Endothelial cell of umbilical vein (primary cell): ENCODE measurements around the gene PPP1R1A. TPM values are rescaled to one million over a fixed set of nuclear protein-coding genes. Genes with fewer than 3 reads are reported as not detected.

ENCODE experiments used
- BruUV-seq: library from RNA; stranded (reverse); fragments of 400-500 nt; replicated peaks from 2 replicates; lab custom pipeline; 2021; lab: Mats Ljungman, UMichigan
- CTCF ChIA-PET: fragments of 300-600, 350-600 bp; sonication (Branson Sonifier 250); formaldehyde crosslinking; loops from one replicate; lab custom pipeline; 2021; ENCODE audit warnings: antibody characterized with exemption, inconsistent platforms; lab: Charles Lee
- POLR2A ChIA-PET: fragments of 300-600, 350-600 bp; sonication (Branson Sonifier 250); formaldehyde crosslinking; loops from one replicate; lab custom pipeline; 2021; ENCODE audit warnings: antibody characterized with exemption, inconsistent platforms; lab: Charles Lee
- DNase-seq: peaks from one replicate; pipeline ENCODE4 v3.0.0-alpha.2; 2011; ENCODE audit warnings: low read depth, low spot score
- FAIRE-seq: peaks from 2 replicates; lab custom pipeline; 2011; peaks lifted over from hg19 to GRCh38; lab: Jason Lieb, UNC
- H2AFZ ChIP-seq: 2 replicates; pipeline ENCODE4 v1.6.0; 2012; ENCODE audit warnings: low read depth, low read length, control low read depth, inconsistent platforms
- H3K27ac ChIP-seq: 2 replicates; pipeline ENCODE4 v1.5.1; 2011; ENCODE audit warnings: low read depth, mild to moderate bottlenecking, control low read depth, low read length, moderate library complexity; ENCODE audit not compliant: insufficient read depth
- H3K27me3 ChIP-seq, 2 experiments: 2 replicates each; pipeline versions ENCODE4 v1.6.0 to v1.6.1; 2011; ENCODE audit warnings: low read length in 2 of 2, mixed read lengths in 1 of 2; ENCODE audit not compliant: control insufficient read depth in 2 of 2, insufficient read depth in 2 of 2
- H3K36me3 ChIP-seq, 2 experiments: 2 replicates in 1 of 2; 3 replicates in 1 of 2; pipeline ENCODE4 v1.5.1; 2011; ENCODE audit warnings: low read length in 2 of 2, mild to moderate bottlenecking in 1 of 2, moderate library complexity in 1 of 2; ENCODE audit not compliant: control insufficient read depth in 2 of 2, insufficient read depth in 2 of 2; ENCODE audit errors: extremely low read depth in 1 of 2
- H3K4me1 ChIP-seq: 3 replicates; pipeline ENCODE4 v1.5.1; 2011; ENCODE audit warnings: mild to moderate bottlenecking, low read length; ENCODE audit not compliant: control insufficient read depth, insufficient read depth; ENCODE audit errors: extremely low read depth
- H3K4me2 ChIP-seq: 2 replicates; pipeline ENCODE4 v1.6.1; 2011; ENCODE audit warnings: low read length, control low read depth, mixed read lengths; ENCODE audit not compliant: insufficient read depth
- H3K4me3 ChIP-seq, 3 experiments: fragments of 200-600 bp in 1 of 3; sonication (generic), shearing (Covaris generic) in 1 of 3; replicated peaks in 1 of 3; 2 replicates each; pipeline ENCODE4 v1.5.1; 2011 to 2016; ENCODE audit warnings: control low read depth in 3 of 3, low read length in 3 of 3, mild to moderate bottlenecking in 2 of 3, inconsistent platforms in 1 of 3, low read depth in 1 of 3, moderate library complexity in 1 of 3; ENCODE audit not compliant: insufficient read depth in 1 of 3
- H3K79me2 ChIP-seq: 2 replicates; pipeline ENCODE4 v1.6.0; 2012; ENCODE audit warnings: low read length, inconsistent platforms; ENCODE audit not compliant: control insufficient read depth, insufficient read depth
- H3K9ac ChIP-seq: replicated peaks from 2 replicates; pipeline ENCODE3; 2011; ENCODE audit warnings: low read length, control low read depth; ENCODE audit not compliant: insufficient read depth; ENCODE audit errors: extremely low read depth
- H3K9me1 ChIP-seq: replicated peaks from 3 replicates; pipeline ENCODE4 v1.6.0; 2011; ENCODE audit warnings: mild to moderate bottlenecking, low read length; ENCODE audit not compliant: control insufficient read depth, insufficient read depth; ENCODE audit errors: extremely low read depth
- H3K9me3 ChIP-seq: replicated peaks from 2 replicates; pipeline ENCODE4 v1.5.1; 2012; ENCODE audit warnings: low read length, inconsistent platforms; ENCODE audit not compliant: control insufficient read depth, insufficient read depth
- H4K20me1 ChIP-seq: replicated peaks from 2 replicates; pipeline ENCODE3; 2011; ENCODE audit warnings: mild to moderate bottlenecking, low read length; ENCODE audit not compliant: control insufficient read depth, insufficient read depth; ENCODE audit errors: extremely low read depth
- EZH2 ChIP-seq: IDR thresholded peaks from 2 replicates; pipeline ENCODE4 v1.6.1; 2012; ENCODE audit warnings: borderline replicate concordance, low read depth, mild to moderate bottlenecking, moderate library complexity, low read length, inconsistent platforms; ENCODE audit not compliant: severe bottlenecking
- FOS ChIP-seq: IDR thresholded peaks from 2 replicates; pipeline ENCODE4 v1.6.1; 2011; ENCODE audit warnings: mild to moderate bottlenecking, low read length, moderate library complexity, borderline replicate concordance; ENCODE audit not compliant: insufficient read depth
- GATA2 ChIP-seq: IDR thresholded peaks from 2 replicates; pipeline ENCODE4 v1.7.0; 2011; ENCODE audit warnings: low read depth, mild to moderate bottlenecking, moderate library complexity, mixed read lengths, low read length; ENCODE audit not compliant: insufficient read length, insufficient read depth
- JUN ChIP-seq: IDR thresholded peaks from 2 replicates; pipeline ENCODE4 v1.6.1; 2011; ENCODE audit warnings: borderline replicate concordance, low read depth; ENCODE audit not compliant: insufficient read length, insufficient read depth
- MYC ChIP-seq: IDR thresholded peaks from one replicate; pipeline ENCODE4 v1.6.1; 2011; ENCODE audit warnings: mild to moderate bottlenecking, low read depth, low read length
- POLR2A ChIP-seq: IDR thresholded peaks from 2 replicates; pipeline ENCODE4 v1.6.1; 2012; ENCODE audit warnings: low read depth, mild to moderate bottlenecking, control low read depth, low read length
- POLR2AphosphoS5 ChIP-seq: IDR thresholded peaks from 2 replicates; pipeline ENCODE4 v1.6.1; 2012; ENCODE audit warnings: low read depth, mild to moderate bottlenecking, control low read depth, low read length, moderate library complexity; ENCODE audit not compliant: insufficient read depth
- dilution Hi-C: fragments of 300-500 bp; cut with MboI; formaldehyde crosslinking; loops from one replicate; pipeline ENCODE4 v1.15.0; 2019; ENCODE audit warnings: low sequenced_read_pairs; ENCODE audit not compliant: extremely low pct_ligation_motif_present
- intact Hi-C: fragments of 100-400 bp; cut with micrococcal nuclease; formaldehyde crosslinking; loops from one replicate; pipeline ENCODE4 v1.10.0; 2022
- polyA plus RNA-seq, 4 experiments: library from polyadenylated mRNA; depleted of rRNA in 3 of 4; stranded (reverse) in 3 of 4; unstranded in 1 of 4; fragments of >200 nt; gene quantifications; 2 replicates each; pipeline versions ENCODE4 v1.2.1 to v1.2.3, GENCODE V29; 2011 to 2012; ENCODE audit warnings: missing spikeins in 1 of 4
- total RNA-seq: library from RNA; stranded (reverse); gene quantifications from 2 replicates; pipeline ENCODE4 v1.2.3, GENCODE V29; 2021
- TF ChIP-seq, protein P1 (sequence below): IDR thresholded peaks from 2 replicates; pipeline ENCODE4 v1.6.1; 2011; ENCODE audit not compliant: insufficient read depth, insufficient read length
- TF ChIP-seq, protein P2 (sequence below), 2 donors: IDR thresholded peaks; 1 replicate in 1 of 2; 2 replicates in 1 of 2; pipeline ENCODE4 v1.5.1; 2011; ENCODE audit warnings: low read length in 2 of 2, mild to moderate bottlenecking in 2 of 2, moderate library complexity in 2 of 2, control low read depth in 1 of 2, inconsistent platforms in 1 of 2, low read depth in 1 of 2; ENCODE audit not compliant: insufficient read depth in 1 of 2; ENCODE audit errors: extremely low read depth in 1 of 2

Gene PPP1R1A
- total and polyA plus RNA-seq, 2 donors (not counting 3 experiments of a cell fraction or from before 2014, with no cell fraction given) = not detected

DNA sequence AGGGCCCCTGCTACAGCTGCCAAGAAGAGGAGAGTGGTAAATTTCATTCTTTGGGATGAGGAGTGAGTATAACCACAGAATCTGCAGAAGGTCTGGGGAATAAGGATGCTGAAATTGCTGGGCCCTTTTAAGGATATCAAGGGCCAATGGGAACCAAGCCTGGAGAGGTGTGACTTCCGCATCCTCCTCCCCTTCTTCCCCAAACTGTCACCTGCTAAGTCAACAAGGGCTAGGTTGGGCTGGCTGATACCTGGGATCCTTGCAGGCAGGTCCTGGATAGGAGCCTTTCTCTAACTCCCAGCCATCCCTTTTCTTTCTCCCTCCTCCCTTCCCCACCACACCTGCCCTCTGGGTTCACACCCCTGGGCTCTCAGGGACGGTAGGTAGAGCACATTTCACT is 46.3 kb upstream of the PPP1R1A start, which contains the start of gene LACRT:
Gene LACRT (minus strand): TSS at position 101 of the 400 bp plus-strand sequence. CDS start 54 bp downstream, at position 47.
- H3K27ac ChIP-seq = no peak within 1 kb of the TSS
- H2AFZ ChIP-seq = no peak within 1 kb of the TSS
- no peaks in the 10 kb centered on the region for H3K4me1 ChIP-seq
- BruUV-seq = no TSS peak
- no peaks in the 10 kb centered on the region for H3K36me3 ChIP-seq
- DNase-seq (no peak), FAIRE-seq (no peak)
- H3K9ac ChIP-seq = no peak within 1 kb of the TSS
- no peak within 1 kb of the TSS for H3K4me2 ChIP-seq
- no peaks in the 10 kb centered on the region for H4K20me1 ChIP-seq
- no peaks in the 10 kb centered on the region for H3K27me3 ChIP-seq
- no peaks in the 10 kb centered on the region for H3K9me3 ChIP-seq
- H3K4me3 ChIP-seq = no peak within 1 kb of the TSS
- dilution Hi-C loops (no loop called here), intact Hi-C loops (no loop called here)
- no peak for TF ChIP-seq MYC
- no peaks in the 10 kb centered on the region for H3K9me1 ChIP-seq
- ChIA-PET CTCF (no interaction called here), POLR2A (no interaction called here)
- H3K79me2 ChIP-seq = no peaks in the 10 kb centered on the region

DNA sequence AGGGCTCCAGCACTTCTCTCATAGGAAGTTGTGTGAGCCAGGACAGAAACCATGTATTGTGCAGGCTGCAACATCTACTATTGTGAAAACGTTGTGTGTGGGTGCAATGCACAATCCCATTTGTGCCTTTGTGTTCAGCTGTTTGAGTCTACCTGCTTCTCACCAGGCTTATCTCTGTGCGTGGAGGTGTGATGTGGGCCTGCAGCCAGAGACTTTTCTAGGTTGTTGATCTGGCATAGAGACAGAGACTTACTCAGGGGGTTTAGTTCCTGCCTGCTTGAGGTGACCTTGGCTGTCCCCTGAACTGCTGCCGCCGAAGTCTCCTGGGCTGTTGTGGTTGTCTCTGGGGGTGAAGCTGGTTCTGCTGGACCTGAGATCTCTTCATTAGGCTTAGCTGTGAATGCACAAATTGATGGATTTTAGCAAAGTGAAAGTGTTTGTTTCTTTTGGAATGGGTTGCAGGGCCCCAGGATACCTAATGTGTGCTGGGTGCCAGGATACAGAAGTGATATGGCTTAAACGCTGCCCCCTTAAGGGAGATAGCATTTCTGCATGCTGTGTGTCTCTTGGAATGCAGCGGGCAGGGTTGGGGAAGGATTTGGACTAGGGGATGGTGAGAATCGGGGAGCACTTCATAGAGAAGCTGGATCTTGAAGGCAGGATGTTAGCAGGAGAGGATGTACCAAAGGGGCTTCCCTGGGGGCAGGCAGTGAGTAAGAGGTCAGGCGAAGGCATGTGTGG is 43.7 kb upstream of the PPP1R1A start:
- CTCF ChIA-PET = no interaction called here
- TF ChIP-seq FOS (no peak), MYC (no peak), EZH2 (no peak), GATA2 (no peak), POLR2A (no peak), JUN (no peak), POLR2AphosphoS5 (no peak)
- TF ChIP-seq, protein P1, sequence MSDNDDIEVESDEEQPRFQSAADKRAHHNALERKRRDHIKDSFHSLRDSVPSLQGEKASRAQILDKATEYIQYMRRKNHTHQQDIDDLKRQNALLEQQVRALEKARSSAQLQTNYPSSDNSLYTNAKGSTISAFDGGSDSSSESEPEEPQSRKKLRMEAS = no peak
- TF ChIP-seq, protein P2, sequence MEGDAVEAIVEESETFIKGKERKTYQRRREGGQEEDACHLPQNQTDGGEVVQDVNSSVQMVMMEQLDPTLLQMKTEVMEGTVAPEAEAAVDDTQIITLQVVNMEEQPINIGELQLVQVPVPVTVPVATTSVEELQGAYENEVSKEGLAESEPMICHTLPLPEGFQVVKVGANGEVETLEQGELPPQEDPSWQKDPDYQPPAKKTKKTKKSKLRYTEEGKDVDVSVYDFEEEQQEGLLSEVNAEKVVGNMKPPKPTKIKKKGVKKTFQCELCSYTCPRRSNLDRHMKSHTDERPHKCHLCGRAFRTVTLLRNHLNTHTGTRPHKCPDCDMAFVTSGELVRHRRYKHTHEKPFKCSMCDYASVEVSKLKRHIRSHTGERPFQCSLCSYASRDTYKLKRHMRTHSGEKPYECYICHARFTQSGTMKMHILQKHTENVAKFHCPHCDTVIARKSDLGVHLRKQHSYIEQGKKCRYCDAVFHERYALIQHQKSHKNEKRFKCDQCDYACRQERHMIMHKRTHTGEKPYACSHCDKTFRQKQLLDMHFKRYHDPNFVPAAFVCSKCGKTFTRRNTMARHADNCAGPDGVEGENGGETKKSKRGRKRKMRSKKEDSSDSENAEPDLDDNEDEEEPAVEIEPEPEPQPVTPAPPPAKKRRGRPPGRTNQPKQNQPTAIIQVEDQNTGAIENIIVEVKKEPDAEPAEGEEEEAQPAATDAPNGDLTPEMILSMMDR (IDR thresholded peaks at IDR 0.05; ENCODE audit: extremely low read depth in 1 of 2, insufficient read depth in 1 of 2, low read depth in 1 of 2, low read length in 2 of 2) = no peak
- DNase-seq = no peak
- Histone ChIP-seq H3K36me3 (no peaks in the 10 kb centered on the region), H3K4me3 (no peak overlapping the region), H3K9me1 (no peaks in the 10 kb centered on the region), H4K20me1 (no peaks in the 10 kb centered on the region), H3K4me1 (no peaks in the 10 kb centered on the region), H3K9me3 (no peaks in the 10 kb centered on the region), H3K9ac (no peak overlapping the region), H3K27ac (no peak overlapping the region), H3K4me2 (no peak overlapping the region), H3K27me3 (no peaks in the 10 kb centered on the region), H2AFZ (no peak overlapping the region), H3K79me2 (no peaks in the 10 kb centered on the region)
- no peak for FAIRE-seq
- dilution Hi-C loops (no loop called here), intact Hi-C loops (no loop called here)
- no TSS peak for BruUV-seq
- POLR2A ChIA-PET = no interaction called here
